ENCODE results near the gene SPC24.

GRCh38 chr19:11096210-11096841 is 59.3 kb downstream of the SPC24 start:
- TF ChIP-seq CHD2 (IDR thresholded peaks at IDR 0.05; ENCODE audit: low read depth, low read length) (no peak), TCF15 (CRISPR knock-in tag; IDR thresholded peaks at IDR 0.05) (no peak), CREBBP (IDR thresholded peaks at IDR 0.05; ENCODE audit: low read depth, low read length) (no peak), CREM (IDR thresholded peaks at IDR 0.05; ENCODE audit: low read depth) (no peak), EP300 (IDR thresholded peaks at IDR 0.05; ENCODE audit: low read length) (no peak), CEBPB (tag; IDR thresholded peaks at IDR 0.05) (no peak), SIX5 (IDR thresholded peaks at IDR 0.05; ENCODE audit: borderline replicate concordance in 1 of 2, insufficient read depth in 1 of 2, low read depth in 1 of 2, low read length in 2 of 2) (no peak), EZH2 (IDR thresholded peaks at IDR 0.05; ENCODE audit: borderline replicate concordance, low read depth, low read length) (no peak), ETV5 (CRISPR knock-in tag; IDR thresholded peaks at IDR 0.05; ENCODE audit: low read depth) (no peak)
